ENCODE results near the gene PKN3. TPM values are rescaled to one million over a fixed set of nuclear protein-coding genes. Genes with fewer than 3 reads are reported as not detected.

The PKN3 gene
- 5.8 and 8.5 TPM in 2 replicates for total RNA-seq

DNA sequence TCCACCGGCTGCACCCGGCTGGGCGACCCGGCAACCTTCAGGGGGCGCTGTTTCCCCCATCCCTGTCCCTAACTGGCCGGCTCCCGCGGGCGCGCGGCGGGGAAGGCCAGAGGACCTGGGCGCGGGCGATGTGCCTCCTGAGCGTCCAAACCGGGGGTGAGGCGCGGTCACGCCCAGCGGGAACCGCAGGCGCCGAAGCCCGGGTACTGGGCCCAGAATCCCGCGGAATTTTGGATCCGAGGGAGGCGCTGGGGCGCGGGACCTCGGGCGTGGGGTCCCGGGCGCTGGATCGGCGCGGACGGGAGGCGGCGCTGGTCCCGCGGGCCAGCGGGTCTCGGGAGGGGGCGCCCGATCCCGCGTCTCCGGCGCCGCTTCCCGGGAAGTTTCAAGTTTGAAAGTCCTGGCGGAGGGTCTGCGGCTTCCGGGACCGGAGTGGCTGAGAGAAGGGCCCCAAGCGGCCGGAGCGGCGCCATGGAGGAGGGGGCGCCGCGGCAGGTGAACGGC lies at the start of gene PKN3:
TSS of gene PKN3 (plus strand) at position 59 of the 504 bp plus-strand sequence. CDS start at position 472, 413 bp downstream.

GRCh38 chr9:128656416-128657343 lies 45.6 kb upstream of the PKN3 start, which contains the start of gene DYNC2I2:
Gene DYNC2I2, minus strand, starts transcription at chr9:128656847. Its CDS starts 121 bp downstream, at chr9:128656726.

DNA sequence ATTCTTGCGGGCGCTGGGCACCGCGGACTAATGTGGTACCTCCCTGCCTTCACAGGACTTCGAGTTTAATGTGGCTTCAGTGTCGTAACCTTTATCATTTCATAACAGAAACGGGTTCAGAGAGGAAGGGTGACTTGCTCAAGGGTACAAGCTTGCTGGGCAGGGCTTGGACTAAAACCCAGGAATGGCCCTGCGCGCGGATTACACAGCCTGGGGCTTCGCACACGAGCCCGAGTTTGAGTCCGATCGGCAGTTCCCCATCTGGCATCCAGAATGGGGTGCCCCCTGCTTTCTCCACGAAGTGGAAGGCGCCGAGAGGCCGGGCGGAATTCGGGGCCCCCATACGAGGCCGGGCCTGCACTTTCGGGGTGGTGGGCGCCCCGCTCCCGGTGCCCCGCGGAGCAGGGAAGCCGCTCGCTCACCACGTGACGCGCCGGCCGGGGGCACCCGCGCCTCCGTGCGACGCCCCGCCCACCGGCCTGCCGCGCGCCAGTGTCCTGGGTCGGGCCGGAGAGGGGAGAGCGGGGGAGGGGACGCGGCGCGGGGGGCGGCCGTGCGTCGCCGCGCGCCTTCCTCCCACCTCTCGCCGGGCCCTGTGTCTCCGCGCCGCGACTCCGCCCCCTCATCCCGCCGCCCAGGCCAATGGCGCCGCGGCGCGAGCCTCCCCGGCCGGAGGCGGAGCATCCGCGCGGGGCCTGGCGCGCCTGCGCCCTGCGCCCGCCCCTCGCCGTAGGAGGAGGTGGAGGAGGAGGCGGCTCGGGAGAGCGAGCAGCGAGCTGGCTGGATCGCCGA lies 13.6 kb upstream of the PKN3 start, which contains the start of gene SET:
TSS of gene SET (plus strand) at position 722 of the 792 bp plus-strand sequence. CDS start 361 bp downstream, outside the sequence.

GRCh38 chr9:128723866-128724743 lies 21.8 kb downstream of the PKN3 start, which contains the start of gene ZDHHC12:
Gene ZDHHC12, minus strand, starts transcription at chr9:128724127. Its CDS starts 34 bp downstream, at chr9:128724093.

Other genes with a start within 250 kb of the PKN3 start
- 22.6 and 33.2 TPM in 2 replicates for gene ODF2, start 246.5 kb upstream of the PKN3 start, total RNA-seq
- 11.9 and 12.2 TPM in 2 replicates for gene GLE1, start 197.8 kb upstream of the PKN3 start, total RNA-seq
- 508 and 734 TPM in 2 replicates for gene SPTAN1, start 149.9 kb upstream of the PKN3 start, total RNA-seq
- 30.9 and 32.1 TPM in 2 replicates for gene DYNC2I2, start 45.7 kb upstream of the PKN3 start, total RNA-seq
- gene SET, start 13.3 kb upstream of the PKN3 start, total RNA-seq: 292 and 558 TPM in 2 replicates
- 31.3 and 44.9 TPM in 2 replicates for gene ZDHHC12, start 21.6 kb downstream of the PKN3 start, total RNA-seq
- 15.8 and 16.6 TPM in 2 replicates for gene ZER1, start 69.4 kb downstream of the PKN3 start, total RNA-seq
- 11.3 and 12.5 TPM in 2 replicates for gene TBC1D13, start 84.8 kb downstream of the PKN3 start, total RNA-seq
- gene ENDOG, start 116.0 kb downstream of the PKN3 start, total RNA-seq: 18.0 and 18.6 TPM in 2 replicates
- gene SPOUT1, start 127.3 kb downstream of the PKN3 start, total RNA-seq: 14.0 and 15.2 TPM in 2 replicates
- 4.3 and 4.4 TPM in 2 replicates for gene KYAT1, start 179.4 kb downstream of the PKN3 start, total RNA-seq
- 52.6 and 91.1 TPM in 2 replicates for gene LRRC8A, start 179.6 kb downstream of the PKN3 start, total RNA-seq
- gene PHYHD1, start 218.5 kb downstream of the PKN3 start, total RNA-seq: 0.34 TPM in 1 of 2 replicates, not detected in the other
- 25.5 and 27.3 TPM in 2 replicates for gene DOLK, start 245.1 kb downstream of the PKN3 start, total RNA-seq
- 36.3 and 43.2 TPM in 2 replicates for gene NUP188, start 245.2 kb downstream of the PKN3 start, total RNA-seq

Data from dermis lymphatic vessel endothelial cell (primary cell).